ENCODE measurements around the gene ATG12.

Gene ATG12

GRCh38 chr5:115806986-115807653 lies 34.2 kb downstream of the ATG12 start:
- TF ChIP-seq ZNF274 (IDR thresholded peaks at IDR 0.05; ENCODE audit: low read depth, low read length): no peak
- H3K4me3 ChIP-seq (ENCODE audit: low read length): no peak overlapping the region

- H3K4me3 ChIP-seq (ENCODE audit: low read length): no peak overlapping the region
- TF ChIP-seq ZNF274 (IDR thresholded peaks at IDR 0.05; ENCODE audit: low read depth, low read length): no peak
These were observed 39.4 kb downstream of the ATG12 start for GRCh38 chr5:115801984-115802383.

DNA sequence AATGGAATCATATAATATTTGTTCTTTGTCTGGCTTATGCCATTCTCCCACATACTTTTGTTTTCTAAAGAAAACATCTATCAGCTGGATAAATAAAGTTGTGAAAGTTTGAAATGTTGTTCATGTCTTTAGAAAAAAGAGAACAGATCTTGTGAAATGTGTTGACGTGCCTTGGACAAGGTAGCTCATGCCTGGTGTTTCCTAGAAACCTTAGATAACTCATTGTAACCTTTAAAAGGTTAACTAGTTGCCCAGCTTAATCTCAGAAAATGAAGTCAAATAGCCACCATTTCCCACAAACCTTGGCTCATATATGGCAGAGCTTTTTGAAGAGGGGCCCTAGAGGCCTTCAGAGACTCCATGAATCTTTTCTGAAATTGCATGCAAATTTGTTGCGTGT lies 40.2 kb downstream of the ATG12 start:
- no peak overlapping the region for H3K4me3 ChIP-seq (ENCODE audit: low read length)
- no peak for TF ChIP-seq ZNF274 (IDR thresholded peaks at IDR 0.05; ENCODE audit: low read depth, low read length)

- no peak overlapping the region for H3K4me3 ChIP-seq (ENCODE audit: low read length)
- no peak for TF ChIP-seq ZNF274 (IDR thresholded peaks at IDR 0.05; ENCODE audit: low read depth, low read length)
These were observed 41.3 kb downstream of the ATG12 start for GRCh38 chr5:115800108-115800507.

GRCh38 chr5:115798252-115798651 lies 43.1 kb downstream of the ATG12 start:
- TF ChIP-seq ZNF274 (IDR thresholded peaks at IDR 0.05; ENCODE audit: low read depth, low read length): no peak
- H3K4me3 ChIP-seq (ENCODE audit: low read length): no peak overlapping the region

- no peak for TF ChIP-seq ZNF274 (IDR thresholded peaks at IDR 0.05; ENCODE audit: low read depth, low read length)
- no peak overlapping the region for H3K4me3 ChIP-seq (ENCODE audit: low read length)
These were observed 44.7 kb downstream of the ATG12 start for GRCh38 chr5:115796656-115797055.

- no peak for TF ChIP-seq ZNF274 (IDR thresholded peaks at IDR 0.05; ENCODE audit: low read depth, low read length)
- no peak overlapping the region for H3K4me3 ChIP-seq (ENCODE audit: low read length)
These were observed 45.7 kb downstream of the ATG12 start for GRCh38 chr5:115795700-115796099.

DNA sequence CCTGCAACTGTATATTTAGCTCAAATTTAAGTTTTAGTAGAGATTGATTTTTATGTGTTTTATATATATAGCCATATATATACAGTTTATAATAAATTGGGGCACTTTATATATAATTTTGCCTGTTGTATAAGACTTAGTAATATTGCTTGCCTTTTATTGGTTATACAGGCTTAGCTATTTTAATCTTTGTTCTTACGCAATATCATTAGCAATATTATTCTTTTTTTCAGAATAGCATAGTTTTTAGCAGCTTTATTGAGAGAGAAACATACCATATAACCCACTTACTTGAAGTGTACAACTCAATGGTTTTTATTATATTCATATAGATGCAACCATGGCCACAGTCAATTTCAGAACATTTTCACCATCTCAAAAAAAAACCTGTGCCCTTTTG lies 52.9 kb downstream of the ATG12 start:
- no peak overlapping the region for H3K4me3 ChIP-seq (ENCODE audit: low read length)
- TF ChIP-seq ZNF274 (IDR thresholded peaks at IDR 0.05; ENCODE audit: low read depth, low read length): no peak

DNA sequence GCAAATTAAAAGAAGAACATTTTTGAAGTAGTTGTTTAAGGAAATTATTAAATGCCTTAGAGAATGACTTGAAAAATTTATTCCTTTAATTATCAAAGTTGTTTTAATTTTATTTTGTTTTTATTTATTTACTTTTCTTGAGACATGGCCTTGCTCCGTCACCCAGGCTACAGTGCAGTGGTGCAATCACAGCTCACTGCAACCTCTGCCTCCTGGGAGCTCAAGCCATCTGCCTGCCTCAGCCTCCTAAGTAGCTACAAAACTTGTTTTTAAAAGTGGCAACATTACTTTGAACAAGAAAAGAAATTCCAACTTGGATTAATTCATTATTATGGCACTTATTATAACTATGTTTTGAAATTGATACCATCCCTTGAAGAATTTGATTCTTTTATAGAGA lies 53.9 kb downstream of the ATG12 start:
- no peak for TF ChIP-seq ZNF274 (IDR thresholded peaks at IDR 0.05; ENCODE audit: low read depth, low read length)
- H3K4me3 ChIP-seq (ENCODE audit: low read length): no peak overlapping the region

DNA sequence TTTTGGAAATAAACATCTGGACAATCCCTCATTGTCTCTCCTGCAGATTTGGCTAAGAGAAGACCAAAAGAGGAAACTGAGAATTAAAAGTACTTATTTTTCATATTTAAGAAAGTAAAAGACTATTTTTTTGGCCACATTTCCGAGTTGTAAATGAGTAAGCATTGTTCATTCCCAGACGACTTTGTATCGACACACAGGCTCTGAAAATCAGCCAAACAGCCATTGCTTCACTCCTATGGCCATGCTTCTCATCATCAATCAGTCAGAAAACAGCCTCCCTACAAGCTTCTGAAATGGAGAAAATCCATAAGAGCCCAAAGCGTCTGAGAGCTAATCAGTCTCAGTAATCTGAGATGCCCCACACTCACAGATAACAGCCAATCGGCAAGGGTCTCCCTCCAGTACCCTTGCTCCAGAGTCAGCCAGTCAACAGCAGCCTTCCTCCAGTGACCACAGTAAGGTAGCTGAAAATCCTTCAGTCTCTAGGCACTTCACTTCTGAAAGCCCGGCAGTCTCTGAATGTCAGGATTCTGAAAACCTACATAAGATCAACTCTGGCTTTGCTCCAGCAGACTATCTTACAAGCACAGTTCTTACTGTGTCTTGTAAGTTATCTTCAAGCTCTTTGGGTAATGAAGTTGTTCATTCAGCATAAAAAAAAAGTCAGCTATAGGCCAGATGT lies 55.8 kb downstream of the ATG12 start:
- no peak overlapping the region for H3K4me3 ChIP-seq (ENCODE audit: low read length)
- no peak for TF ChIP-seq ZNF274 (IDR thresholded peaks at IDR 0.05; ENCODE audit: low read depth, low read length)

DNA sequence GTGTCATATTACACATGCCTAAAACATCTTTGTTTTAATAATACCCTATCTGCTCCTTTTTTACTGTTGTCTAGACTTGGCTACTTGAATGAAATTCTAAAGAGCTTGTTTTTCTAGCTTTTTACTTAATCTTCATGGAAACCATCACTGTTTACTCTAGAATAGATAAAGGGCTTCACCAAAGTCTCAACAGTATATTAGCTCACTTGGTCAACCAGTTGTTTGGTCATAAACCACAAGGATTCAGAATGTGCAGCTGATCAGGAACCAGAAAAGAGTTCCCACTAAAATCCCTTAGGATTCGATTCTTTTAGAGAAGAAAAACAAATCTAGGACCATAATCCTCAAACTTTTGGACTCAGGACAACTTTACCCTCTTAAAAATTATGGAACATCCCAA lies 62.9 kb downstream of the ATG12 start:
- no peak for TF ChIP-seq ZNF274 (IDR thresholded peaks at IDR 0.05; ENCODE audit: low read depth, low read length)
- no peak overlapping the region for H3K4me3 ChIP-seq (ENCODE audit: low read length)
